GM18517 (cell line): Measurements from ENCODE around the gene DLL1.

Experiments used
- ATAC-seq: cut with Tn5 transposase; IDR thresholded peaks from one replicate; pipeline ENCODE4 v1.9.1; 2021; ENCODE audit warnings: mild to moderate bottlenecking, moderate library complexity; ENCODE audit not compliant: unreplicated experiment

DLL1 gene

DNA sequence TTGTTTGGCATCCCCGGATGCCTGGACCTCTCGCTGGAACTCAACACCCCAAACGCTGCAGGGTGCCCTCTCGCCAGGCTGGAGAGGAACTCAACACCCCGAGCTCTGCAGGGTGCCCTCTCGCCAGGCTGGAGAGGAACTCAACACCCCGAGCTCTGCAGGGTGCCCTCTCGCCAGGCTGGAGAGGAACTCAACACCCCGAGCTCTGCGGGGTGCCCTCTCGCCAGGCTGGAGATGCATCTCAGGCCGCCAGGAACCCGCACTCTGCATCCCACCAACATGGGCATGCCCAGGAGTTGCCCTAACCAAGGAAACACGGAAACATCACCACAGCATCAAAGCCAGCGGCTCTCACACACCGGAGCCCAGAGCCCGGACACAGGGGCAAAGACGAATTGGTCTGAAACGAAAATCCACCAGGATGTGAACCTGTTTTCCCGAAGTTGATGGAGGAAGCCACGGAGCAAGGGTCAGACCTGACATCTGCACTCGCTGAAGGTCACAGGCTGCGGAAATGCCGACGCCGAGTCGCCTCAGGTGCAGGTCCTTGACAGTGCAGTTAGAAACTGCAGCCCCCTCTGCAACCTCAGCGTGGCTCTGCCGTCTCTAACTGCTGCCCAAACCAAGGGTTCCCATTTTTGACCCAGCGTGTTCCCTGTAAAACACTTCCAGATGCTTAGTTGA lies 37.5 kb downstream of the DLL1 start:
- ATAC-seq: no peak

DNA sequence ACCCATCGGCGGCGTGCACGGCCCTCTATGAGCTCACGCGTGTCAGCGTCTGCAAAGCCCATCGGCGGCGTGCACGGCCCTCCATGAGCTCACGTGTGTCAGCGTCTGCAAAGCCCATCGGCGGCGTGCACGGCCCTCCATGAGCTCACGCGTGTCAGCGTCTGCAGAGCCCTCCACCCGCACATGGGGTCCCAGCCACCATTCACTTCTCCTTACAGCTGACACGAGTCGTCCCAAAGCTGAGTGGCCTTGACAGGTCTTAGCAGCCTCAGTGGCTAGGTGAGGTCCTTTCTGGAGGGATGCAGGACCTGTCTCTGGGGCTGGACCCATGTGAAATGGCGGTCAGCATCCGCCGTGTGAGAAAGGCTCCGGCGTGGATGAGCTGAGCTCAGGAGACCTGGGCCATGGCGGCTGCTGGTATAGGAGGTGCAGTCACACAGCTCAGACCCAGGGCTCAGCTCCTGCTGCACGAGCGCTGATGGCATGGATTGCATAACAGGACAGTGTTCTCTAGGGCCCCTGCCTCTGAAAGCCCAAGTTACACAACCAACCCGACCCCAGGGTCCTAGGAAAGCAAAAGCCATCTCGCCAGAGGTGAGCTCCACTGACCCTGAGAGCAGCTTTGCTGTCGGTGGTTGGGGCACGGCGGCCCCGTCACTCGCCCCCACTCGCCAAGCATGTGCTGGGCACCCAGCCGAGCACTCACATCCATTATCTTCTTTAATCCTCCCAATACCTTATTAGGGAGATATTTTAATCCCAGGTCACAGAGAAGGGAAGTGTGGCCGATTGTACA lies 38.9 kb downstream of the DLL1 start:
- ATAC-seq: no peak

DNA sequence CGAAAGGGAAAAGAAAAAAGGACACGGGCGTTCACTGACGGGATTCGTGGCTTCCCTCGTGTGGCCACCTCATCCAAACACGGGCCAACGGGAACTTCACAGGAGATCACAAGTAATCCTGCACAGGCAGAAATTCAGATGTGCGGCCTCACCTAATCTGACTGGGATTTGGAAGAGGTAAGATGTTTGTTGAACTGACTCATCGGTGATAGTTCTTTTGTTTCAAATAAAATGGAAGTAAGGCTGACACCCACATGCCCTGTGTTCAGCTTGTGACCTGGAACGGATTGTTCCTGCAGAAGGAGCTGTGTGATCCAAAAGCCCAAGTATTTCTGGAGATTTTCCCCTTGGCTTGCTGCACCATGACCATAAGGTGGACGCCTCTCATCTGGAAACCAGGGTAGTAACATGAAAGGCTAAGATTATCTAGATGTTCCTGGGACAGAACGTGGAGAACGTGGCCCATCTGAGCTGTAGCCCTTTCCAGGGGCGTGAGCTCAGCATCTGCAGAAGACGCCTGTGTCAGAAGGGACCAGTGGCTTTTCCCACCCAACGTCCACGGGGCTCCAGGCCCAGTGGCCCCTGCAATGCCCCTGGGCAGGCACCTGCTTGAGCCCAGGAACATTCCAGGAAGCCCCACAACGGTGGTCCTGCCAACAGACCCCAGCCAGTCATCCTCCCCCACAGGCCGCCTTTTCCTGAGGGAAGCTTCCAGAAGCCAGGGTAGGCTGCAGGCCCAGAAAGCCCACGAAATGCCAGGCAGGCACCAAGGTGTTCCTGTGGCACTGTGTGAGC lies 39.7 kb downstream of the DLL1 start:
- no peak for ATAC-seq

DNA sequence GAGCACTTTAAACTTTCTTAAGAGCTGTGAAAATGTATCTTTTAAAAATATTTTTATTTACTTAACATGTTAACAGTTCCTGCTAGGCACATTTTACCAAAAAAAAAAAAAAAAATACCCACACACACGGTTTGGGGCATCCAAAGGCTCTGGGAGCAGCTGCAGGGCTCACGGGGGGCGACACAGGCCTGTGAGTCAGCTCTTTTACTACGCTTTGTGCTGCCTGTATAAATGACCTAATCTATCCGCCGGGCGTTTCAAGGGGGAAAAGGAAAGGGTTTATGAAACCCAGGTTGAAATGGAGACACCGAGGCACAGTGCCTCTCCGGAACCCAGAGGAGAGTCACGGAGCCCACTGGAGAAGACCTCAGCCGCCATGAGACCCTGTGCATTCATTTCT lies 40.4 kb downstream of the DLL1 start:
- no peak for ATAC-seq

DNA sequence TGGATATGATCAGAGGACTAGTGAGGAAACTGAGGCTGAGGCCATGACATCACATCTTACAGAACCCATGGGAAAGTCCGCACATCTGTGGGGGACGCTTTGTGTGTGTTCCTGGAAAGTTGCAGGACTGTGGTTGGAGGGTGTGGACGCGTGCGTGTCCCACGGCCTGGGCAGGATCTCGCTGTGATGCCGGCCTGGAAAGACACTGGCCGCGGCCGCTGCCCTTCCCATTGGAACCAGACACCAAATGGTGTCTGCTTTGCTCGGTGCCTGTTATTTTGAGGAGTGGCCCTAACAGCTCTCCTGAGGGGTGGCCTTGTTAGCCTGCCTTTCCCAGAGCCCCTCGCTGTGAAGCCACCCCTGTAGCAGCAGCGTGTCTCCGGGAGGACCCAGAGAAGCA lies 41.1 kb downstream of the DLL1 start:
- ATAC-seq: no peak

DNA sequence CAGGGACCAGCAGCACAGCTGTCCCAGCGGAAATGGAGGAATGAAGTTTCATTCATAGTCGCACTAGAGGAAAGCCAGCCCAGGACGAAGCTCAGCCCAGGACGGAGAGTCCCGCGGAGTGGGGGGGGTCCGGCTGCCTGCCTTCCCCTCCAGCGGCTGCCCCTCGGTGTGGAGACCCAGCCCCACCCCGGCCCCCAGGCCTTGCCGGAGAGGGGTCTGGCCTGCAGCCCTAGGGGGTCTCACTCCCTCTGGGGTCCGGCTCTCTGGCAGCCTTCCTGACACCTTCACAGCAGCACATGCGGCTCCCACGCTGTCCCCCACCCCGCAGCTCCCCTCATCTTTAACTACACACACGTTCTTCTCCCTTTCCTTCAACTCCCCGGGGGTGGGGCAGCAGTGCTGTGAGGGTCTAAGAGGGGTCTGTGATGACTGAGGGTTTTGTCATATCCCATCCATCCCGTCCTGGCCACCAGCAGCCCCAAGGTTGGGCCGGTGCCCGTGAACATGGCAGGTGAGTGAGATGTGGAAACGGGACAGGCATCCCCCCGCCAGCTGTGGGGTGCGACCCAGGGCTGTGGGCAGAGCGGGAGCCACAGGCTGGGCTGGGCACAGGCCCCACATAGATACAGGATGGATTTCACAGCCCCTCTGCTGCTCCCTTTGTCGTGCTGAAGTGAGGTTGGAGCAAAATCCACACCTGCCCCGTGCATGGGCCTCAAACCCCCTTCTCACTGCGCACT lies 41.8 kb downstream of the DLL1 start:
- ATAC-seq: no peak

DNA sequence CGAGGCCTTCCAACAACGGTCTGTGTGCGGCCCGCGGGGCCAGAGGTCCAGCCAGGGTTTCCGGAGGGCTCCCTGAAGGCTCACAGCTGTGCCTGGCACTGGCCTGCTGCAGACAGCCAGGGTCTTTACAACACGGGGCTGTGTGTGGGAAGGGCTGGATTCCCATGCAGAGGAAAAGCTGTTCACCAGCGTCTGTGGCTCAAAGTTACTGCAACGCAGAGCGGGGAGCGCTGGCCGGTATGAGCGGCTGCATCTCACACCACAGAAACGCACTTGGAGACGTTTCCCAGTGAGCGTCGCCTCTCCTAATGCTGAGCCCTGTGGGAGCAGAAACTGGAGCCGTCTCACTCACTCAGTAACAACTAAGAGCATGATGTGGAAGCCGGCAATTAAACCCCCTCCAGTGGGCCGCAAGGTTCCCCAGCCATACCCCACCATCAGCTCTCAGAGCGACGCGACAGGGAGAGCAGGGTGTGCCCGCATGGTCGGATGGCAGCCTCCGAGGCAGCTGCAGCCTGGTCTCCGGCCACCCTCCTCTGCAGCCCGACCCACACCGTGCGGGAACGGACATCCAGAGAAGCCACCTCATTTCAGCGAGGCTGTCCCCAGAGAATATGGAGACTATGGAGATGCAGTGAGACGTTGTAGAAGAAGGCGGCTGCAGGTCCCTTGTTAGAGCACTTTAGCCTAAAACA lies 42.6 kb downstream of the DLL1 start:
- ATAC-seq: no peak

DNA sequence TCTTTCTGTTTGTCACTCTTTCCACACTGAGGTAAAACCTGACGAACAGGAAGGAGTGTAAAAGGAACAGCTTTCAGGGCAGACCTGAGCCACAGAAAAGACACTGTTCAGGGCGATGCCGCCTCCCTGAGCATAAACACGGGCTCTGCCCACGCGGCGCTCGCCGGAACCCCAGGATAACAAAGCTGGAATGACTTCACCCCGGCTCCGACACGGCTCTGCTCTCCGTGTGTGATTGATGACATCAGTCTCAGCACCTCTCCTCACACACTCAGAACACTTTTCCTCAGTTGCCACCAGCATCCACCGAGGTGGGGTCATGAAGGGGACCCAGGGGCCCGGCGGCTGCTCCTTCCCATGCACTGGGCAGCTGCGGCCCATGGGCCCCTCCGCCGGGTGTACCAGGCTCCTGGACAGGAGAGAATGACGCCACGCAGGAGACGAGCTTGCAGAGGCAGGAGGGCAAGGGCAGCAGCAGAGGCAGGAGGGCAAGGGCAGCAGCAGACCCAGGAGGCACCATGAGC lies 43.6 kb downstream of the DLL1 start:
- ATAC-seq: no peak

DNA sequence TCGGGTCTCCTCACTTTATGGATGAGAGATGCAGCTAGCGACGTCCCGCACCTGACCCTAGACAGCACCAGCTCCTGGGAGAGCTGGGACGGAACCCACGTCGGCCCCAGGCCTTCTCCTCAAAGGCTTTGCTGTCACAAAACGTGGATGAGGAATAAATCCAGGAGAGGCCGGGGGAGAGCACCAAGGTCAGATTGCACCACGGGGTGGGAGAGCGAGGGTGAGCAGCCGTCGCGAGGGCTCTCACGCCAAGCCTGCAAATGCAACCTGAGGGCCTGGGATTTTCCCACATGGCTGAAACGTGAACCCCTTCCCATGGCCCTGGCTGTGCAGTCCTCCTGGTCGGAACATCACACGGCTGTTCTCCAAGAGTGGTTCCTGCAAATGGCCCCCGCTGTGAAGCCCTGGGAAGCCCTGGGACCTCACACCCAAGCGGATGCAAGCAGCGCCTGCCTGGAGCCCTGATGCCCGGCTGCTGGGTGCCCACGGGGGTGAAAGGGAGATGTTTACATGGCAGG lies 45.3 kb downstream of the DLL1 start:
- ATAC-seq: no peak

DNA sequence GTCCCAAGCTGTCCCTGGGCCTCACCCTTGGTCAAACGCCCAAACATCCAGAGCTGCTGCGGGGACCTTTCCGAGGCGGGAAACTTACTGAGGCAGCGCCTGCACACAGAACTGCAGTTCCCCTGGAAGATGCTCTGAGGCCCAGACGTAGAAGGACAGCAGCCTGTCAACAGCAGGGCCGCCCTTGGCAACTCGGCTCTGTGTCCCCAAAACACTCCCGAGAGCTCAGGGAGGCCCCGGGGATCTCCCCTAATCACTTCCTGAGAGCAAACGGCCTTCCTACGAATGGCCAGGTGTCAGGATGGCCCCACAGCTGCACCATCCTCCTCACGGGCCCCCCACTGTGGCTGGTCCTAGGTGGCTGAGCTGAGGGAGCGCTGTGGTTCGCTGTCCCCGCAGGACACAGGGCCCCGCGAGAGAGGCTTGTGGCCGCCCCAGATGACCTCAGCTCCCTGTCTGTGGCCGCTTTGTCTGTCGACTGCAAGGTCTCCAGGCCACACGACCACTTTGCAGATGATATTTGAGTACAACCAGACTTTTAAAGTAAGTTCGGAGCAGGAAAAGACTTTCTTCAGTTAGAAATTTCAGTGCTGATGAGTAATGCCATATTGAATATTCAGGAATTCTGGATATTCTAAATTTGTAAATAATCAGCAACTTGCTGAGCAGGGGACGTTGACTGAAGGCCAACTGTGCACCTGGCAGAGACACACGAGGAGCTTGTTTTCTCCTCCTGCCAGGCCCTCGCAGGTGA lies 46.0 kb downstream of the DLL1 start:
- no peak for ATAC-seq

DNA sequence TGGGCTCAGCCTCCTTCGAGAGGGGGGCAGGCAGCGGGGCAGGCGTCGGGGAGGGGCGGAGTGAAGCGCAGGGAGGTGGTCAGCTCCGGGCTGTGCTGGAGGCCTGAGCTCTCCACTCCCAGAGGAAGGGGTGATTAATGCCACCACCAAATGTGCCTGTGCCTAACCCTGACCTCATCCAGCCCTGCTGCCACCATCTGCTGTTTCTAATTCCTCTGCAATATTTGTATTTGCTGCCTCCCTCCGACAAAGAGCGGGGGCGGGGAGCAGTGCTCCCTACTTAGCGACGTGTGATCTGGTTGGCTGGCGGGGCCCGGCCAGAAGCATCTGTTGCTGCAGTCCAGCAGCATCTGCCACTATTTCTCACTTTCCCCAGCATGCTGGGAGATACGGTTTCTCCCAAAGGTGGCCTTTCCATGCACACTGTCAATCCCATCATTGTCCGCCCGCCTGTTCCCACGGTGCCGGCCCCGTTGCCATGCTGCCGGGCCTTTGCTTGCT lies 47.0 kb downstream of the DLL1 start:
- ATAC-seq: no peak

DNA sequence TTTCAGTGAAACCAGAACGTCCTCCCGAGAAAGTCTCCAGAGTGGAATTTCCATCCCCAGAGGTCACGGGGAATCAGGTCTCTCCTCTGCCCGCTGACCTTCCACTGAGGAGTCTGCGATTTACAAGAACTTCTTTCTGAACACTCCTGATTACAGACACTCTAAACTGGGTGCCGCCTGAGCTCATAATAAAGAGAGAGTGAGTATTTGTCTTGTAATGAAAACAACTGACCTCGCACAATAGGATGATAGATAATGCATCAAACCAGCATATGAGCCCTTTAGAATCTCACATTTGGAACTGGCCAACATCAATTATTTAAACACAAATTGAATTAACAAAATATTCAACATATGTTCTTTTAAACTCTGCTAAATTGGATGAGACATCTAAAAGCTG lies 47.5 kb downstream of the DLL1 start:
- no peak for ATAC-seq

DNA sequence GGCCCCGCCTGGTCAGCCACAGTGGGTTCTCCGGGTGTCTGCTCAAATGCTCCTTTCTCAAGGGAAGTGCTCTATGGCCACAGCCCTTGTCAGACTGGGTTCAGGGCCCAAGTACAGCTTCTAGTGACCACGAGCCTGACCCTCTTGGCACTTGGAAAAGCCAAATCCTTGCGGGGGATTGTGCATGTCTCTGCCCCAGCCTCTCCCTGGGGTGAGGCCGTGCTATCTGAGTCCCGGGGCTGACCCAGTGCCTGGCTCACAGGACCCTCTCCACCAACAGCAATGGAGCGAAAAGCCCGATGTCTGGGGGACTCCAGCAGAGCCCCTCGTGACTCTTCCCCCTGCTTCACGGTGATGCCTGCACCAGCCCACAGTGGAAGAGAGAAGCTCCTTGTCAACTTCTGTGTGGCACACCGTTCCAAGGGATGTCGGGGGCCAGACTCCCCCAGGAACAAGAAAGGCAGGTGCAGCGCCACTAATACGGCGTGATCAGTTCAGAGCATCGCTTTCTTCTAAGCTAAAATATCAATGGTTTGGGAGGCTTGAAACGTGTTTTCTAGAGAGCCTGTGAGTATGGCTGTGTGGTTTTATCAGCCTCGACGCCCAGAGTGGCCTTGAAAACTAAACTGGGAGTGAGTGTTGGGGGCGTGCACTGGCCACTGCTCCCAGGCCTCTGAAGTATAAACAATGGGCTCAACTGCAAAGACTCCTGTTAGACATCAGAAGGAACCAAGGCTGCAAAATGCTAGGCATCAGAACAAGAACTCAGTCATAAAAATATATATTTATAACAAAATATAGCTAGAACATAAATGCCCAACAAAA lies 51.9 kb downstream of the DLL1 start:
- no peak for ATAC-seq

DNA sequence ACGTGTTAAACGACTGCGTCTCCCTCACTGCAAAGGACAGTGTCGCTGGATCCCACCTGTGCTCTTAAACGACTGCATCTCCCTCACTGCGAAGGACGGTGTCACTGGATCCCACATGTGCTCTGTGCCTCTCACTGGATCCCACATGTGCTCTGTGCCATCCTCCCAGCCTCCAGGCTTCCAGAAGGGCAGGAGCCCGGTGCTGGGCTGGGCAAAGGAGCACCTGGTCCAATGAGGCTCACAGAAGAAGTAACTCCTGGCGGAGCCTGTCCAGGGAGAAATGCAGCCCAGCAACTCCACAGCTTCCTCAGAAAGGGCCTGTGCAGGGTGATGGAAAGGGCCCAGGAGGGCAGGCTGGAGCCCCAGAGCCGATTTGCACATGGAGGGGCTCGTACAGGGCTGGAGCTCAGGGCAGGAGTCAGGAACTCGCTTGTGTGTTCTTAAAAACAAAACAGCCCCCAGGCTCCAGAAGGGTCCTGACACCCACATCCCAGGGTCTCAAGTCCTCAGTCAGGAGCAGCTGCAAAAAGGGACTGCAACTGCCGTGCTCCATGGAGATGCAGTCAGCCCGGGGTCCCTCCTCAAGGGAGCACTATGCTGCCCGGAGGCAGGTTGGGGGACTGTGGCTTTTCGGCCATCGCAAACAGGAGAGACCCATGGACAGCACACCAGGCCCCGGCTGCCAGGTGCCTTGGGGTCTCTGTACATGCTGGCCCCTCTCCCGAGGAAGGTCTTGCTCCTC lies 52.7 kb downstream of the DLL1 start:
- ATAC-seq: no peak

DNA sequence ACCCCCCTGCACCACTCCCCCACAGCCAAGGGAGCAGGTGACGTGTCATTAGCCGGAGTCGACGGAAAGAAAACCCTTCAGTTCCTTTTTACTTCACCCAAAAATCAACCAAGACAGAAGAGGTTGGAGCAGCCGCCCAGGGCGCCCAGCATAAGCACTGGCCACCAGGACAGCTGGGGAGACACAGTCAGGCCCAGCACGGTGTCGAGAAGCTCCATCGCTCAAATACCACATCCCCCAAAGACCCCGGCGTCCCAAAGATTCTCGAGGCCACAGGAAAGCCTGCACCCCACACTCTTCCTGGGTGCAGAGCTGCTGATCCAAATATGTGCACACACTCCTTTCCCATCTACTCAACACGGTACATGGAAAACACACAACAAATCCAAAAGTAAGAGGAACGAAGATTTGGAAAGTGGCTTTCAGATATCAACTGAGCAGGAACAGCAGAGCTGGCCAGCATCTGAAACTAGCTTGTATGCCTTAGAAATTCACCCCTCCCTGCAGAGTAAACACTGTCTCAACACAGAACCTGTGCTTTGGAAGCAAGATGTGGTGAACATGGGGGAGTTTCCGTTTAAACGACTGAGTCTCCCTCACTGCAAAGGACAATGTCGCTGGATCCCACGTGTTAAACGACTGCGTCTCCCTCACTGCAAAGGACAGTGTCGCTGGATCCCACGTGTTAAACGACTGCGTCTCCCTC lies 54.6 kb downstream of the DLL1 start:
- no peak for ATAC-seq

DNA sequence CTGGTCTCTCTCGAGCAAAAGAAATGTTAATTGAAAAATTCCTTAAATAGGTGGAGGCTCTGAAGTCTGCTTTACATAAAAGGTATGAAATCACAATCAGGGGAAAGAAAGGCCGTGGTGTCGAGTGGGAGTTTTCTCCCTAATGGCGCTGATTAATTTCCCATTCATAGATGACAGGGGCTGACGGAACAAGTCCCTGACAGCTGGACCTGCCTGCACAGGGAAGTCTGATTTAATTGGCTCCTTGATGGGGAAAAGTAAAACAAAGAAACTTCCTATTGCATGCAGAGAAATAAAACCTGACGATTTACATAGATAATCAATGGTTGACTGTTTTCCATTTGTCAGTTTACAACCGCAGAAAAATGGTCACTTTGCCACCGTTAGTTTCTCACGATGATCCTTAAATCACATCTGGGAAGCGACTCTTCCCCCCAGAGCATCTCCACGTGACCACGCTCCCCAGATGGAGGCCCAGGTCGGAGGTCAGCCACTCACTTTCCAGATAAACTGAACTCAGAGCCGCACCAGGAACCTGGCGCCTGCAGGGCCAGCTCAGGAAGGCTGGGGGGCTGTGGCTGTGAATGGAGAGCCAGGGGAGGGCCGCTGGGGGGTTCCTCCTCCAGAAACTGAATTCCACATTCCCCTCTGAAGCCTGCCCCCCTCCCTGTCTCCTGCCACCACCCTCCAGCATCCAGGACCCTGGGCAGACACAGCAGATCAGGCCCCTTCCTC lies 55.3 kb downstream of the DLL1 start:
- ATAC-seq: no peak
